HG03558 (cell line): ENCODE data around the gene IFT81.
A peak's percentile ranks its signal among the peaks of the same experiment; 100 is the strongest.

Experiments
- ATAC-seq: cut with Tn5 transposase; IDR thresholded peaks from one replicate; pipeline ENCODE4 v1.9.1; 2021; ENCODE audit warnings: moderate number of reproducible peaks; ENCODE audit not compliant: unreplicated experiment; ENCODE audit errors: extremely low read depth

Gene IFT81

GRCh38 chr12:110146986-110147385 is 22.8 kb downstream of the IFT81 start:
- ATAC-seq = no peak

GRCh38 chr12:110149086-110149660 is 25.0 kb downstream of the IFT81 start:
- ATAC-seq = no peak

GRCh38 chr12:110156766-110157165 is 32.6 kb downstream of the IFT81 start:
- no peak for ATAC-seq

GRCh38 chr12:110157539-110157938 is 33.4 kb downstream of the IFT81 start:
- ATAC-seq = no peak

GRCh38 chr12:110159671-110160245 is 35.6 kb downstream of the IFT81 start:
- no peak for ATAC-seq

GRCh38 chr12:110165540-110166159 is 41.5 kb downstream of the IFT81 start:
- ATAC-seq = peak; percentile 55

- no peak for ATAC-seq
These were observed 44.7 kb downstream of the IFT81 start for GRCh38 chr12:110168732-110169455.

GRCh38 chr12:110170535-110171185 is 46.5 kb downstream of the IFT81 start:
- no peak for ATAC-seq

- no peak for ATAC-seq
These were observed 47.0 kb downstream of the IFT81 start for GRCh38 chr12:110171186-110171538.

- ATAC-seq = no peak
These were observed 47.5 kb downstream of the IFT81 start for GRCh38 chr12:110171636-110172035.

GRCh38 chr12:110174373-110174996 is 50.3 kb downstream of the IFT81 start:
- ATAC-seq = no peak

- ATAC-seq = no peak
These were observed 51.0 kb downstream of the IFT81 start for GRCh38 chr12:110175201-110175600.

- ATAC-seq = no peak
These were observed 52.6 kb downstream of the IFT81 start for GRCh38 chr12:110176745-110177144.

- ATAC-seq = no peak
These were observed 55.1 kb downstream of the IFT81 start for GRCh38 chr12:110179291-110179690.

- ATAC-seq = no peak
These were observed 56.4 kb downstream of the IFT81 start for GRCh38 chr12:110180591-110181005.

- no peak for ATAC-seq
These were observed 58.1 kb downstream of the IFT81 start for GRCh38 chr12:110182281-110182680.

- ATAC-seq = no peak
These were observed 59.2 kb downstream of the IFT81 start for GRCh38 chr12:110183386-110183785.

- ATAC-seq = no peak
These were observed 61.5 kb downstream of the IFT81 start for GRCh38 chr12:110185626-110186025.

GRCh38 chr12:110186059-110186458 is 61.9 kb downstream of the IFT81 start:
- ATAC-seq = no peak

- no peak for ATAC-seq
These were observed 69.0 kb downstream of the IFT81 start for GRCh38 chr12:110193196-110193595.
